Memory B cell (primary cell): ENCODE data around the gene MARVELD2.
A peak's percentile ranks its signal among the peaks of the same experiment; 100 is the strongest.
"Not testable (repeated sequence)": the region's sequence is repeated elsewhere in the genome, so short reads cannot be mapped to it uniquely, and the experiment has no call there.

Experiments used
- ATAC-seq: fragments of 150-1000 bp; cut with Tn5 transposase; 2 replicates; pipeline ENCODE4 v1.10.0; 2021; ENCODE audit warnings: low read depth, mild to moderate bottlenecking, moderate library complexity
- DNase-seq, 2 donors: peaks; one replicate each; pipeline ENCODE4 v3.0.0; 2022; ENCODE audit warnings: low spot score in 2 of 2
- H3K27ac Mint-ChIP-seq: one replicate; pipeline ENCODE4 v1.8.0; 2022; ENCODE audit warnings: mild to moderate bottlenecking, moderate library complexity, mixed read lengths
- H3K27me3 Mint-ChIP-seq: one replicate; pipeline ENCODE4 v1.8.0; 2022; ENCODE audit warnings: mixed read lengths
- H3K36me3 Mint-ChIP-seq: one replicate; pipeline ENCODE4 v1.8.0; 2022; ENCODE audit warnings: mild to moderate bottlenecking, mixed read lengths
- H3K4me1 Mint-ChIP-seq: one replicate; pipeline ENCODE4 v1.8.0; 2022; ENCODE audit warnings: mixed read lengths
- H3K4me3 Mint-ChIP-seq: one replicate; pipeline ENCODE4 v1.8.0; 2022; ENCODE audit warnings: mild to moderate bottlenecking, moderate library complexity, mixed read lengths
- H3K9me3 Mint-ChIP-seq: one replicate; pipeline ENCODE4 v1.8.0; 2022; ENCODE audit warnings: mixed read lengths

Gene MARVELD2

GRCh38 chr5:69414885-69415583 lies at the start of gene MARVELD2:
Gene MARVELD2 (plus strand): TSS chr5:69415116. CDS start chr5:69419386, 4,270 bp downstream.
- Mint-ChIP-seq H3K27ac (peak within 1 kb of the TSS; percentile 76), H3K4me3 (peak within 1 kb of the TSS; percentile 81), H3K9me3 (no peaks in the 10 kb centered on the region), H3K4me1 (peaks cover 6% of the 10 kb centered on the region), H3K27me3 (no peaks in the 10 kb centered on the region), H3K36me3 (peaks cover 13% of the 10 kb centered on the region)
- peak; percentile 20 to 28 for DNase-seq
- peak; percentile 91 for ATAC-seq

GRCh38 chr5:69367697-69368279 lies 47.1 kb upstream of the MARVELD2 start:
- peaks cover 18% of the 10 kb centered on the region for H3K4me1 Mint-ChIP-seq
- ATAC-seq, result no peak
- no peaks in the 10 kb centered on the region for H3K9me3 Mint-ChIP-seq

GRCh38 chr5:69368458-69369339 lies 46.2 kb upstream of the MARVELD2 start:
- H3K27ac Mint-ChIP-seq, result peak overlapping the region; percentile 99
- H3K4me1 Mint-ChIP-seq, result peaks cover 18% of the 10 kb centered on the region
- peak; percentile 21 for ATAC-seq
- peak overlapping the region; percentile 90 for H3K4me3 Mint-ChIP-seq
- no peaks in the 10 kb centered on the region for H3K9me3 Mint-ChIP-seq
- H3K27me3 Mint-ChIP-seq, result no peaks in the 10 kb centered on the region
- H3K36me3 Mint-ChIP-seq, result peaks cover 13% of the 10 kb centered on the region
- peak in 1 of 2 donors; percentile 3 for DNase-seq

More at GRCh38 chr5:69367697-69368279, 47.1 kb upstream of the MARVELD2 start:
- peak overlapping the region; percentile 90 for H3K4me3 Mint-ChIP-seq
- peak overlapping the region; percentile 99 for H3K27ac Mint-ChIP-seq
- no peaks in the 10 kb centered on the region for H3K27me3 Mint-ChIP-seq
- no peak for DNase-seq
- peaks cover 13% of the 10 kb centered on the region for H3K36me3 Mint-ChIP-seq

DNA sequence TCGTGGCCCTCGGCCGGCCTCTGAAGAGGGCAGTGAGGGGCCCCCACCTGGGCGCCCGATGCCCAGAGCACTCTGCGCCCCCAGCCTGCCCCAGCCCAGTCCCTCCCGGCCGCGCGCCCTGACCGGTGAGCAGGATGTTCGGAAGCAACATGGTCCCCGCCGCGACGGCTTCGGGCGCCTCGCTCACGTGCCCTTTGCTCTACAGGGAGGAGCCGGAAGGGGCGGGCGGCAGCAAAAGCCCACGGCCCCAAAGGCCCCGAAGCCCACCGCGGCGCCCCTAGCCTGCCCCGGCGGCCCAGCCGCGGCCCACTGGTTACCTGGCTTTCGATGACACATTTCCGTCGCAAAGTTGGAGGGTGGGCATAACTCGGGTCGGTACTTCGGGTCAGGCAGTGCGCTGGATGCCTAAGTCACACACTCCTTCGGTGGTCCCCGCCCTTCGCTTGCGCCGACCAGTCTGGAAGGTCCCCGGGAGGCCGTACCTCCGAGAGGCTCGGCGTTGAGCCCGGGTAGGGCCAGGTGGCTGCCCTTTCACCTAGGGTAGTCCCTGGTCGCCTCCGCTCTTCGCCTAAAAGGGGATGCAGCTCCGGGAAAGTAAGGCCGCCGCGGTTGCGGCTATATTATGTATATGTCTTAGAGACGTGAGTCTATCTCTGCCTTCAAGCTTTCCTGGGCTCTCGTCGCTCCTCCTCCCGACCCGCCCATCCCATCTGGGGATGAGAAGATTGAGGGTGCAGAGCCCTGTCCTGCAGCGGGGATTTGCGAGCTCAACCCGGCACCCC lies 45.4 kb upstream of the MARVELD2 start, which contains the start of the genes AK6, RAD17 and TAF9:
Gene AK6 (minus strand): TSS at position 181 of the 782 bp plus-strand sequence. CDS start 30 bp downstream, at position 151.
Gene RAD17 (plus strand): TSS at position 479 of the 782 bp plus-strand sequence. CDS start 2,391 bp downstream, outside the sequence.
Gene TAF9 (minus strand): TSS at position 181 of the 782 bp plus-strand sequence. CDS start 3,783 bp downstream, outside the sequence.
- Mint-ChIP-seq H3K36me3 (peaks cover 13% of the 10 kb centered on the region), H3K4me3 (peak within 1 kb of the TSS; percentile 90), H3K27ac (peak within 1 kb of the TSS; percentile 99), H3K27me3 (no peaks in the 10 kb centered on the region), H3K9me3 (no peaks in the 10 kb centered on the region), H3K4me1 (peaks cover 18% of the 10 kb centered on the region)
- DNase-seq (peak; percentile 93 to 98), ATAC-seq (peak; percentile 88)

GRCh38 chr5:69370335-69370734 lies 44.6 kb upstream of the MARVELD2 start:
- H3K9me3 Mint-ChIP-seq, ATAC-seq, H3K27me3 Mint-ChIP-seq, DNase-seq, H3K36me3 Mint-ChIP-seq: not testable (repeated sequence)
- peaks cover 22% of the 10 kb centered on the region for H3K4me1 Mint-ChIP-seq
- peak overlapping the region; percentile 90 for H3K4me3 Mint-ChIP-seq
- peak overlapping the region; percentile 99 for H3K27ac Mint-ChIP-seq

- DNase-seq (no peak), ATAC-seq (no peak)
- Mint-ChIP-seq H3K4me3 (no peak overlapping the region), H3K9me3 (no peaks in the 10 kb centered on the region), H3K27me3 (no peaks in the 10 kb centered on the region), H3K36me3 (peaks cover 8% of the 10 kb centered on the region), H3K4me1 (peaks cover 24% of the 10 kb centered on the region), H3K27ac (no peak overlapping the region)
Measured at GRCh38 chr5:69372394-69372793, 42.5 kb upstream of the MARVELD2 start.

DNA sequence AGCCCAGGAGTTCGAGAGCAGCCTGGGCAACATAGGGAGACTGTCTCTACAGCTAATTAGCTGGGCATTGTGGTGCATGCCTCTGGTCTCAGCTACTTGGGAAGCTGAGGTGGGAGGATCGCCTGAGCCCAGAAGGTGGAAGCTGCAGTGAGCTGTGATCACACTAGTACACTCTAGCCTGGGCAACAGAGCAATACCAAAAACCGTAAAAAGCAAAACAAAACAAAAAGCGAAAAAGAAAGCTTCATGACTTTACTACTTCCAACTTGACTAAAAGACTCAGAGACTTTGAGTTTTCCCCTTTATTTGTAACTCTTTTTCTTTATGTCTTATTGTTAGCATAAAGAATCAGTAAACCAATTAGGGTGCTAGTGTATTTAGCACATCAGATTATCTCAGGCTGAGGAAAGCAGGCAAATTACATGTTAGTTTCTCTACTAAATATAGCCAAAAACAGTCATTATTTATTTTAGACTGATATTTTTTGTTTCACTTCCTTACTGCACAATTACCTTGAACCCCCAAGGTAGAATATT lies 39.9 kb upstream of the MARVELD2 start:
- ATAC-seq (peak; percentile 78), DNase-seq (no peak)
- Mint-ChIP-seq H3K9me3 (no peaks in the 10 kb centered on the region), H3K36me3 (peaks cover 8% of the 10 kb centered on the region), H3K4me1 (peaks cover 14% of the 10 kb centered on the region), H3K4me3 (peak overlapping the region; percentile 78), H3K27ac (peak overlapping the region; percentile 87), H3K27me3 (no peaks in the 10 kb centered on the region)

- Mint-ChIP-seq H3K4me3 (no peak overlapping the region), H3K9me3 (no peaks in the 10 kb centered on the region), H3K27ac (no peak overlapping the region), H3K36me3 (peaks cover 12% of the 10 kb centered on the region), H3K27me3 (no peaks in the 10 kb centered on the region), H3K4me1 (peaks cover 11% of the 10 kb centered on the region)
- DNase-seq (no peak), ATAC-seq (no peak)
Measured at GRCh38 chr5:69378376-69378775, 36.5 kb upstream of the MARVELD2 start.

DNA sequence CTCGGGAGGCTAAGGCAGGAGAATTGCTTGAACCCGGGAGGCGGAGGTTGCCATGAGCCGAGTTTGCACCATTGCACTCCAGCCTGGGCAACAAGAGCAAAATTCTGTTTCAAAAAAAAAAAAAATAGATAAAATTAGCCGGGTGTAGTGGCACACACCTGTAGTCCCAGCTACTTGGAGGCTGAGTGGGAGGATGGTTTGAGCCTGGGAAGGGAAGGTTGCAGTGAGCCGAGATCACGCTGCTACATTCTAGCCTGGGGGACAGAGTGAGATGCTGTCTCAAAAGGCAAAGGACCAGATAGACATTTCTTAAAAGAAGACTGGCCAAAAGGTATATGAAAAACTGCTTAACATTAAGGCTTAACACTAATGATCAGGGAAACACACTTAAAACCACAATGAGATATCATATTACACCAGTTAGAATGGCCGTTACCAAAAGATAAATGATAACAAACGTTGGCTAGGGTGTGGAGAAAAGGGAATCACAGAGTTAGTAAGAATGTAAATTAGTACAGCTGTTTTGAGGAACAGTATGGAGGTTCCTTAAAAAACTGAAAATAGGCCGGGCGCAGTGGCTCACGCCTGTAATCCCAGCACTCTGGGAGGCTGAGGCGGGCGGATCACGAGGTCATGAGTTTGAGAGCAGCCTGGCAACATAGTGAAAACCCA lies 10.1 kb upstream of the MARVELD2 start:
- Mint-ChIP-seq H3K9me3 (no peaks in the 10 kb centered on the region), H3K4me3 (no peak overlapping the region), H3K27me3 (no peaks in the 10 kb centered on the region), H3K27ac (no peak overlapping the region), H3K36me3 (peaks cover 41% of the 10 kb centered on the region), H3K4me1 (no peaks in the 10 kb centered on the region)
- DNase-seq (no peak), ATAC-seq (no peak)

GRCh38 chr5:69415584-69415958 lies 655 bp downstream of the MARVELD2 start:
- H3K36me3 Mint-ChIP-seq, result peaks cover 12% of the 10 kb centered on the region
- ATAC-seq, result no peak
- no peak overlapping the region for H3K27ac Mint-ChIP-seq
- no peak for DNase-seq
- peak overlapping the region; percentile 81 for H3K4me3 Mint-ChIP-seq
- no peaks in the 10 kb centered on the region for H3K27me3 Mint-ChIP-seq
- H3K4me1 Mint-ChIP-seq, result peaks cover 6% of the 10 kb centered on the region
- H3K9me3 Mint-ChIP-seq, result no peaks in the 10 kb centered on the region

DNA sequence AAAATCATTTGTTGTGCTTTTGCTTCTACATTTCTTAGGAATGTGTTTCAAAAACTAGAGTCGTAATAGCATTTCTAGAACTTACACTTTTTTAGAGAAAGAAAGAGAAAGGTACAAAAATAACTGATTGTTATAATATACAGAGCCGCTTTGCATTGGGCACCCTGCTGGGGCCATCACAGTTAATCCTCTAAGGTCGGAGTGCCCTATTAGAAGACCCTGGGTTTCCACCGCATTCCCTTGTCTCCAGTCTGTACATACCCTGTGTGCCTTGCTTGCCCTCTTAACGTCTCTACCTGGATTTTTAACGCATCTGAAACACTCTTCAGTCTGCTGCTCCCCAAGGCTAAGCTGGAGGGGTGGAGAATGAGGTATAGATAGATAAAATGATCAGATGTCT lies 1.3 kb downstream of the MARVELD2 start:
- no peaks in the 10 kb centered on the region for H3K9me3 Mint-ChIP-seq
- peaks cover 12% of the 10 kb centered on the region for H3K36me3 Mint-ChIP-seq
- DNase-seq (no peak), ATAC-seq (no peak)
- no peaks in the 10 kb centered on the region for H3K27me3 Mint-ChIP-seq
- H3K4me3 Mint-ChIP-seq, result peak overlapping the region; percentile 81
- no peak overlapping the region for H3K27ac Mint-ChIP-seq
- peaks cover 6% of the 10 kb centered on the region for H3K4me1 Mint-ChIP-seq

DNA sequence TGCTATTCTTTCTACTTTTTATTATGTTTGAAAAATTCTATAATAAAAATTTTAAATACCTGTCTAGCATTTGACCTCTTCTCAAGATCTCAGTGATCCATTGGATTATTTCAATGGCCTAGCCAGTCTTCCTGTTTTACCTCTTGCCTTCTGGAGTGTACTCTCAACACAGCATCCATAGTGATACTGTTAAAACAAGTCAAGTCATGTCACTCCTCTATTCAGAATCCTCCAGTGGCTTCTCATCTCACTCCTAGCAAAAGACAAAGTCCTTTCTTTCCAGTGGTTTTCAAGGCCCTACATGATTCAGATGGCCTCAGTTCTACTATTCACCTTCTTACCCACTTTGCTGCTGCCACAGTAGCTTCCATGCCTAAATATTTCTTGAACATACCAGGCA lies 1.8 kb downstream of the MARVELD2 start:
- no peak overlapping the region for H3K4me3 Mint-ChIP-seq
- H3K27me3 Mint-ChIP-seq, result no peaks in the 10 kb centered on the region
- H3K9me3 Mint-ChIP-seq, result no peaks in the 10 kb centered on the region
- no peak overlapping the region for H3K27ac Mint-ChIP-seq
- H3K4me1 Mint-ChIP-seq, result peaks cover 6% of the 10 kb centered on the region
- DNase-seq, result no peak
- H3K36me3 Mint-ChIP-seq, result peaks cover 7% of the 10 kb centered on the region
- no peak for ATAC-seq
